Keratinocyte (primary cell): ENCODE measurements around the gene ANXA11. TPM values are rescaled to one million over a fixed set of nuclear protein-coding genes. Genes with fewer than 3 reads are reported as not detected.
"Not testable (repeated sequence)": the region's sequence is repeated elsewhere in the genome, so short reads cannot be mapped to it uniquely, and the experiment has no call there.

Source experiments
- DNase-seq: peaks from one replicate; pipeline ENCODE4 v3.0.0-alpha.2; 2011; ENCODE audit warnings: low read depth, missing footprints, low spot score
- FAIRE-seq: peaks from 2 replicates; lab custom pipeline; 2011; peaks lifted over from hg19 to GRCh38; lab: Jason Lieb, UNC
- H2AFZ ChIP-seq: 2 replicates; pipeline ENCODE4 v1.6.0; 2012; ENCODE audit warnings: low read length, control low read depth, inconsistent platforms; ENCODE audit not compliant: control insufficient read depth
- H3K27ac ChIP-seq: 2 replicates; pipeline ENCODE4 v1.5.1; 2011; ENCODE audit warnings: low read length; ENCODE audit not compliant: control insufficient read depth, insufficient read depth
- H3K27me3 ChIP-seq: 3 replicates; pipeline ENCODE4 v1.6.0; 2011; ENCODE audit warnings: low read length; ENCODE audit not compliant: control insufficient read depth, insufficient read depth; ENCODE audit errors: extremely low read depth
- H3K36me3 ChIP-seq, 2 experiments: 2 replicates in 1 of 2; 3 replicates in 1 of 2; pipeline ENCODE4 v1.5.1; 2011; ENCODE audit warnings: low read length in 2 of 2, mild to moderate bottlenecking in 1 of 2; ENCODE audit not compliant: control insufficient read depth in 2 of 2, insufficient read depth in 2 of 2; ENCODE audit errors: extremely low read depth in 1 of 2
- H3K4me1 ChIP-seq: 3 replicates; pipeline ENCODE4 v1.5.1; 2011; ENCODE audit warnings: low read length; ENCODE audit not compliant: control insufficient read depth, insufficient read depth; ENCODE audit errors: extremely low read depth
- H3K4me2 ChIP-seq: 3 replicates; pipeline ENCODE4 v1.6.0; 2011; ENCODE audit warnings: low read depth, low read length; ENCODE audit not compliant: control insufficient read depth, insufficient read depth; ENCODE audit errors: extremely low read depth
- H3K4me3 ChIP-seq, 3 experiments: fragments of 200-600 bp in 1 of 3; sonication (generic) in 1 of 3; 2 replicates in 2 of 3; 3 replicates in 1 of 3; pipeline ENCODE4 v1.5.1; 2011 to 2016; ENCODE audit warnings: low read length in 3 of 3, mild to moderate bottlenecking in 3 of 3, control low read depth in 2 of 3, inconsistent platforms in 1 of 3, low read depth in 1 of 3, mixed read lengths in 1 of 3, mixed run types in 1 of 3, moderate library complexity in 1 of 3; ENCODE audit not compliant: control insufficient read depth in 2 of 3, insufficient read depth in 2 of 3; ENCODE audit errors: extremely low read depth in 1 of 3
- H3K79me2 ChIP-seq: 2 replicates; pipeline ENCODE4 v1.6.0; 2012; ENCODE audit warnings: low read length; ENCODE audit not compliant: control insufficient read depth, insufficient read depth
- H3K9ac ChIP-seq: 3 replicates; pipeline ENCODE4 v1.6.0; 2011; ENCODE audit warnings: low read length; ENCODE audit not compliant: control insufficient read depth, insufficient read depth; ENCODE audit errors: extremely low read depth
- H3K9me1 ChIP-seq: 3 replicates; pipeline ENCODE4 v1.6.0; 2011; ENCODE audit warnings: low read length; ENCODE audit not compliant: control insufficient read depth, insufficient read depth; ENCODE audit errors: extremely low read depth
- H3K9me3 ChIP-seq: 2 replicates; pipeline ENCODE4 v1.5.1; 2012; ENCODE audit warnings: low read depth, low read length; ENCODE audit not compliant: control insufficient read depth
- H4K20me1 ChIP-seq: 3 replicates; pipeline ENCODE4 v1.6.0; 2011; ENCODE audit warnings: low read length; ENCODE audit not compliant: control insufficient read depth, insufficient read depth; ENCODE audit errors: extremely low read depth
- CTCF ChIP-seq, 3 experiments: IDR thresholded peaks in 1 of 3; conservative IDR thresholded peaks in 1 of 3; optimal IDR thresholded peaks in 1 of 3; 2 replicates in 2 of 3; 3 replicates in 1 of 3; pipeline versions ENCODE3 to v1.5.1; 2011; ENCODE audit warnings: low read length in 3 of 3, mild to moderate bottlenecking in 3 of 3, moderate library complexity in 2 of 3, control low read depth in 1 of 3, inconsistent platforms in 1 of 3; ENCODE audit not compliant: insufficient read depth in 2 of 3; ENCODE audit errors: extremely low read depth in 1 of 3
- EZH2 ChIP-seq: IDR thresholded peaks from one replicate; pipeline ENCODE4 v1.6.1; 2012; ENCODE audit warnings: inconsistent platforms, mild to moderate bottlenecking, low read length, moderate library complexity
- dilution Hi-C: fragments of 300-500 bp; cut with MboI; formaldehyde crosslinking; loops from one replicate; pipeline ENCODE4 v1.7.0; 2020; ENCODE audit warnings: low sequenced_read_pairs; ENCODE audit not compliant: extremely low pct_ligation_motif_present
- polyA plus RNA-seq, 5 experiments: library from polyadenylated mRNA; depleted of rRNA in 3 of 5; stranded (reverse) in 3 of 5; stranded (forward) in 1 of 5; unstranded in 1 of 5; fragments of >200 nt; gene quantifications; 1 replicate in 1 of 5; 2 replicates in 3 of 5; 3 replicates in 1 of 5; pipeline versions ENCODE4 v1.2.1 to v1.2.3, GENCODE V29; 2011 to 2012; ENCODE audit warnings: missing spikeins in 2 of 5, low read depth in 1 of 5, low replicate concordance in 1 of 5

The ANXA11 gene
- polyA plus RNA-seq, 1 donor (not counting 4 experiments of a cell fraction or from before 2014, with no cell fraction given), result 97.9 TPM

GRCh38 chr10:80203835-80204676 lies 1.3 kb downstream of the ANXA11 start:
- Histone ChIP-seq H3K36me3 (peaks cover 0 to 7% of the 10 kb centered on the region in 2 experiments), H3K79me2 (peaks cover 61% of the 10 kb centered on the region), H3K9ac (peak overlapping the region; percentile 88), H3K27ac (peak overlapping the region; percentile 74), H2AFZ (no peak overlapping the region), H3K4me2 (peak overlapping the region; percentile 94), H3K4me1 (peaks cover 37% of the 10 kb centered on the region), H3K4me3 (peak overlapping the region; percentile 59 to 77 (median 63)), H3K9me3 (no peaks in the 10 kb centered on the region), H3K27me3 (no peaks in the 10 kb centered on the region), H4K20me1 (peaks cover 26% of the 10 kb centered on the region), H3K9me1 (peaks cover 4% of the 10 kb centered on the region)
- dilution Hi-C loops, result no loop called here
- TF ChIP-seq EZH2 (no peak), CTCF (optimal IDR thresholded peaks at IDR 0.05 in 1 of 3, IDR thresholded peaks at IDR 0.05 in 1 of 3, conservative IDR thresholded peaks at IDR 0.05 in 1 of 3; ENCODE audit: extremely low read depth in 1 of 3, insufficient read depth in 2 of 3, low read length in 3 of 3) (no peak)
- no peak for FAIRE-seq
- no peak for DNase-seq

GRCh38 chr10:80202934-80203834 lies 2.2 kb downstream of the ANXA11 start:
- peak; percentile 26 to 61 (median 48) for TF ChIP-seq CTCF (optimal IDR thresholded peaks at IDR 0.05 in 1 of 3, IDR thresholded peaks at IDR 0.05 in 1 of 3, conservative IDR thresholded peaks at IDR 0.05 in 1 of 3; ENCODE audit: extremely low read depth in 1 of 3, insufficient read depth in 2 of 3, low read length in 3 of 3)
- no peak for TF ChIP-seq EZH2
- Histone ChIP-seq H3K9me1 (peaks cover 4% of the 10 kb centered on the region), H2AFZ (no peak overlapping the region), H3K27ac (peak overlapping the region; percentile 74), H3K27me3 (no peaks in the 10 kb centered on the region), H3K4me3 (peak overlapping the region; percentile 59 to 77 (median 63)), H3K79me2 (peaks cover 69% of the 10 kb centered on the region), H3K9me3 (no peaks in the 10 kb centered on the region), H3K4me2 (peak overlapping the region; percentile 94), H3K9ac (peak overlapping the region; percentile 88), H4K20me1 (peaks cover 28% of the 10 kb centered on the region), H3K4me1 (peaks cover 37% of the 10 kb centered on the region), H3K36me3 (peaks cover 0 to 7% of the 10 kb centered on the region in 2 experiments)
- dilution Hi-C loops, result no loop called here
- DNase-seq, result no peak
- peak; percentile 26 for FAIRE-seq

- H3K4me3 ChIP-seq, H3K4me2 ChIP-seq, DNase-seq, H3K9me3 ChIP-seq, dilution Hi-C loops, H3K27ac ChIP-seq, H3K9me1 ChIP-seq, H3K27me3 ChIP-seq, H2AFZ ChIP-seq, H3K9ac ChIP-seq, H3K36me3 ChIP-seq, FAIRE-seq: not testable (repeated sequence)
- Histone ChIP-seq H4K20me1 (peaks cover 31% of the 10 kb centered on the region), H3K4me1 (peaks cover 37% of the 10 kb centered on the region), H3K79me2 (peaks cover 75% of the 10 kb centered on the region)
Measured at GRCh38 chr10:80202530-80202929, 2.8 kb downstream of the ANXA11 start.
